ENCODE data around the gene ATF1.
"Not testable (repeated sequence)": the region's sequence is repeated elsewhere in the genome, so short reads cannot be mapped to it uniquely, and the experiment has no call there.

The ATF1 gene

GRCh38 chr12:50828886-50829285, 65.0 kb downstream of the ATF1 start:
- no peak for DNase-seq
- no peak overlapping the region for H3K27ac ChIP-seq
- H3K27me3 ChIP-seq (ENCODE audit: insufficient read depth, low read depth, severe bottlenecking): no peaks in the 10 kb centered on the region
- H3K36me3 ChIP-seq: no peaks in the 10 kb centered on the region
- TF ChIP-seq, protein P1, sequence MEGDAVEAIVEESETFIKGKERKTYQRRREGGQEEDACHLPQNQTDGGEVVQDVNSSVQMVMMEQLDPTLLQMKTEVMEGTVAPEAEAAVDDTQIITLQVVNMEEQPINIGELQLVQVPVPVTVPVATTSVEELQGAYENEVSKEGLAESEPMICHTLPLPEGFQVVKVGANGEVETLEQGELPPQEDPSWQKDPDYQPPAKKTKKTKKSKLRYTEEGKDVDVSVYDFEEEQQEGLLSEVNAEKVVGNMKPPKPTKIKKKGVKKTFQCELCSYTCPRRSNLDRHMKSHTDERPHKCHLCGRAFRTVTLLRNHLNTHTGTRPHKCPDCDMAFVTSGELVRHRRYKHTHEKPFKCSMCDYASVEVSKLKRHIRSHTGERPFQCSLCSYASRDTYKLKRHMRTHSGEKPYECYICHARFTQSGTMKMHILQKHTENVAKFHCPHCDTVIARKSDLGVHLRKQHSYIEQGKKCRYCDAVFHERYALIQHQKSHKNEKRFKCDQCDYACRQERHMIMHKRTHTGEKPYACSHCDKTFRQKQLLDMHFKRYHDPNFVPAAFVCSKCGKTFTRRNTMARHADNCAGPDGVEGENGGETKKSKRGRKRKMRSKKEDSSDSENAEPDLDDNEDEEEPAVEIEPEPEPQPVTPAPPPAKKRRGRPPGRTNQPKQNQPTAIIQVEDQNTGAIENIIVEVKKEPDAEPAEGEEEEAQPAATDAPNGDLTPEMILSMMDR (IDR thresholded peaks at IDR 0.05; ENCODE audit: low read depth, low read length): no peak
- no peak overlapping the region for H3K4me3 ChIP-seq (ENCODE audit: low read depth, low read length)
- H3K9me3 ChIP-seq (ENCODE audit: severe bottlenecking): peaks cover 6% of the 10 kb centered on the region

- H3K9me3 ChIP-seq (ENCODE audit: severe bottlenecking): peaks cover 13% of the 10 kb centered on the region
- not testable (repeated sequence) for H3K4me3 ChIP-seq (ENCODE audit: low read depth, low read length); H3K27ac ChIP-seq; H3K27me3 ChIP-seq (ENCODE audit: insufficient read depth, low read depth, severe bottlenecking); DNase-seq; H3K36me3 ChIP-seq
Observed at GRCh38 chr12:50833801-50834200, 69.9 kb downstream of the ATF1 start.

- H3K4me3 ChIP-seq (ENCODE audit: low read depth, low read length): no peak overlapping the region
- peaks cover 8% of the 10 kb centered on the region for H3K9me3 ChIP-seq (ENCODE audit: severe bottlenecking)
- no peak for DNase-seq
- no peak overlapping the region for H3K27ac ChIP-seq
- TF ChIP-seq, protein P1 (IDR thresholded peaks at IDR 0.05; ENCODE audit: low read depth, low read length): no peak
- no peaks in the 10 kb centered on the region for H3K27me3 ChIP-seq (ENCODE audit: insufficient read depth, low read depth, severe bottlenecking)
- H3K36me3 ChIP-seq: no peaks in the 10 kb centered on the region
Observed at GRCh38 chr12:50839042-50839441, 75.1 kb downstream of the ATF1 start.

DNA sequence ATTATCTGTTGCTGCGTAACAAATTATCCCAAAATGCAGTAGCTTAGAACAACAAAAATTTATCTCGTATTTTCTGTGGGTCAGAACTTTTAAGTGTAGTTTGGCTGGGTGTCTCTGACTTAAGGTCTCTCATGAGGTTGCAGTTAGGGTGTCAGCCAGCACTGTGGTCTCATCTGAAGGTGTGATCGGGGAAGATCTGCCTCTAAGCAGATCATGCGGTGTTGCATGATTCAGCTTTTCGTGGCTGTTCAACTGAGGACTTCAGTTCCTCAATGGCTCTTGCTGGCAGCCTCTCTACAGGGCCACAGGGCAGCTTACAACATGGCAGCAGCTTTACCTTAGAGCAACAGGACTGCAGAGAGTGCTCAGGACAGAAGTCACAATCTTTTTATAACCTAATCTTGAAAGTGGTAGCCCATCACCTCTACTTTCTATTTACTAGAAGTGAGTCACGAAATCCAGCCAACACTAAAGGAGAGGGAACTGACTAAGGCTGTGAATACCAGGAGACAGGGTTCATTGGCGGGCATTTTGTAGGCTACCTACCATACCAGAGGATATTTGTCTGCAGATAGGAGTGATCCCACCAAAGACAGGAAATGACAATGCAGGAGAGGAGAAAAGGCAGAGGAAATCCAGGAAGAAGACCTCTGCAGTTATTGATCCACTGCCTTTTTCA, 77.0 kb downstream of the ATF1 start:
- peaks cover 3% of the 10 kb centered on the region for H3K9me3 ChIP-seq (ENCODE audit: severe bottlenecking)
- no peak overlapping the region for H3K27ac ChIP-seq
- H3K27me3 ChIP-seq (ENCODE audit: insufficient read depth, low read depth, severe bottlenecking): no peaks in the 10 kb centered on the region
- TF ChIP-seq, protein P1 (IDR thresholded peaks at IDR 0.05; ENCODE audit: low read depth, low read length): no peak
- no peaks in the 10 kb centered on the region for H3K36me3 ChIP-seq
- no peak for DNase-seq
- H3K4me3 ChIP-seq (ENCODE audit: low read depth, low read length): no peak overlapping the region

DNA sequence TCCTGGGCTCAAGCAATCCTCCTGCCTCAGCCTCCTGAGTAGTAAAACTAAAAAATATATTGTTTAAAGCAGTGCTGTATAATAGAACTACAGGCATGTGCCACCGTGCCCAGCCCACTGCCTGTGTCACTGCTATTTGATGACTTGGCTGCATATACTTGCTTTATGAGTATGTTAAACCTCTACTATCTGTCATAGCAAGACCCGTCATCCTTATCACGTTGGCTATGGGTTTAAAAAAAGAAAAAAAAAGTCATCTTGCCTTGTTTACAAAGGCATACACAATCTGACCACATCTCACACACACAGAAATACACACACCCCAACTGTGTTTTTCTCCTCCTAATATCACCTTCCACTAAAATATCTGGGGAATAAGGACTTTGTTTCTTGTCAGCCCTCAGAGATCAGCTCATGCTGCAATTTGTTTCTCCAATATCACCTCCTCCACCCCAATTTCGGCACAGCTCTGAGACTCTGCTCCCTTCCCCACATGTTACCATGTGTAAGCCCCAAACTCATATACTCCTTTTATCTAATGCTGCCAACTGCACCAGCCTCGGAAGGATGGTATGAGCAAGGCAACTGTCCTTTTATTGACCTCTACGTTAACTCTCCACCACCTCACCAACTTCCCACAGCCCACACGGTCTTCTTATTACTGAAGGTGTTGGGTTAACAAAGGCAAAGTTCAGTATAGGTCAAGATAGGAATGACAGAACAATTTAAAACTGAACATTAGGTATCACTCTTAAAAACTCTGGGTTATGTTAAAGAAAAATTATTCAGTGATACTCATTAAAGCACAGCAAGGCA, 78.0 kb downstream of the ATF1 start:
- peaks cover 3% of the 10 kb centered on the region for H3K9me3 ChIP-seq (ENCODE audit: severe bottlenecking)

More for the DNA sequence above, 78.0 kb downstream of the ATF1 start:
- DNase-seq: no peak
- no peaks in the 10 kb centered on the region for H3K27me3 ChIP-seq (ENCODE audit: insufficient read depth, low read depth, severe bottlenecking)
- TF ChIP-seq, protein P1 (IDR thresholded peaks at IDR 0.05; ENCODE audit: low read depth, low read length): no peak
- H3K27ac ChIP-seq: no peak overlapping the region
- no peak overlapping the region for H3K4me3 ChIP-seq (ENCODE audit: low read depth, low read length)
- H3K36me3 ChIP-seq: no peaks in the 10 kb centered on the region

Measured in WERI-Rb-1 (cell line).